Mesenteric fat pad (tissue), 1 donor: ENCODE results near the gene PHEX. TPM values are rescaled to one million over a fixed set of nuclear protein-coding genes. Genes with fewer than 3 reads are reported as not detected.

Experiments used
- DNase-seq: peaks from one replicate; pipeline ENCODE4 v3.0.0-alpha.2; 2020; ENCODE audit warnings: low spot score
- total RNA-seq: library from RNA; stranded (reverse); fragmentation: NEBNext Ultra II Directional; extraction: Animal tissue kit (Norgen Biotek cat#: 25700); gene quantifications from one replicate; pipeline ENCODE4 v1.2.1, GENCODE V29; 2021
- donor health status: DM: yes; HTN: yes; CAD: no.

Gene PHEX
- total RNA-seq, 1 donor from 2014 or later = 0.45 TPM

GRCh38 chrX:22147214-22147613 is 115.1 kb downstream of the PHEX start:
- DNase-seq = no peak

GRCh38 chrX:22147942-22148341 is 115.8 kb downstream of the PHEX start:
- no peak for DNase-seq

- DNase-seq = no peak
Observed at GRCh38 chrX:22148565-22148964, 116.4 kb downstream of the PHEX start.

- DNase-seq = no peak
Observed at GRCh38 chrX:22150371-22150770, 118.2 kb downstream of the PHEX start.

GRCh38 chrX:22155126-22155525 is 123.0 kb downstream of the PHEX start:
- DNase-seq = no peak

- no peak for DNase-seq
Observed at GRCh38 chrX:22159071-22159470, 126.9 kb downstream of the PHEX start.

- no peak for DNase-seq
Observed at GRCh38 chrX:22163326-22163725, 131.2 kb downstream of the PHEX start.

GRCh38 chrX:22164770-22165388 is 132.8 kb downstream of the PHEX start:
- no peak for DNase-seq

- no peak for DNase-seq
Observed at GRCh38 chrX:22165732-22166457, 133.8 kb downstream of the PHEX start.

GRCh38 chrX:22171287-22172060 is 139.3 kb downstream of the PHEX start:
- DNase-seq = no peak

GRCh38 chrX:22173966-22174365 is 141.8 kb downstream of the PHEX start:
- DNase-seq = no peak

- DNase-seq = no peak
Observed at GRCh38 chrX:22177950-22178515, 145.9 kb downstream of the PHEX start.

- no peak for DNase-seq
Observed at GRCh38 chrX:22184096-22184495, 152.0 kb downstream of the PHEX start.

- no peak for DNase-seq
Observed at GRCh38 chrX:22186165-22186564, 154.0 kb downstream of the PHEX start.

GRCh38 chrX:22192419-22193060 is 160.4 kb downstream of the PHEX start:
- DNase-seq = no peak

GRCh38 chrX:22193851-22194659 is 161.9 kb downstream of the PHEX start:
- no peak for DNase-seq

- no peak for DNase-seq
Observed at GRCh38 chrX:22194660-22194945, 162.5 kb downstream of the PHEX start.

- no peak for DNase-seq
Observed at GRCh38 chrX:22196149-22196548, 164.0 kb downstream of the PHEX start.

- no peak for DNase-seq
Observed at GRCh38 chrX:22202251-22202650, 170.1 kb downstream of the PHEX start.

GRCh38 chrX:22203186-22203585 is 171.1 kb downstream of the PHEX start:
- no peak for DNase-seq

GRCh38 chrX:22206781-22207180 is 174.7 kb downstream of the PHEX start:
- DNase-seq = no peak
